ENCODE results near the gene SIT1.

- TF ChIP-seq GATA3 (IDR thresholded peaks at IDR 0.05; ENCODE audit: low read depth, low read length) (no peak), GATA2 (IDR thresholded peaks at IDR 0.05; ENCODE audit: low read depth, low read length) (no peak)
These were observed 34.2 kb upstream of the SIT1 start for GRCh38 chr9:35684921-35685320.

Data from SH-SY5Y (cell line).